Measurements from ENCODE around the gene HHLA2.
A peak's percentile ranks its signal among the peaks of the same experiment; 100 is the strongest.

The HHLA2 gene

GRCh38 chr3:108394563-108394962 lies 98.2 kb downstream of the HHLA2 start:
- no peak for DNase-seq

GRCh38 chr3:108396336-108396735 lies 100.0 kb downstream of the HHLA2 start:
- no peak for DNase-seq

- DNase-seq = no peak
These were observed 102.2 kb downstream of the HHLA2 start for GRCh38 chr3:108398510-108398909.

- no peak for DNase-seq
These were observed 105.5 kb downstream of the HHLA2 start for GRCh38 chr3:108401836-108402235.

- no peak for DNase-seq
These were observed 106.8 kb downstream of the HHLA2 start for GRCh38 chr3:108403198-108403597.

GRCh38 chr3:108403686-108404345 lies 107.5 kb downstream of the HHLA2 start:
- DNase-seq = peak in 1 of 2 experiments; percentile 77

- DNase-seq = peak; percentile 94 to 99
These were observed 108.0 kb downstream of the HHLA2 start for GRCh38 chr3:108404368-108404767.

- no peak for DNase-seq
These were observed 109.8 kb downstream of the HHLA2 start for GRCh38 chr3:108406063-108406660.

- DNase-seq = peak; percentile 34 to 80
These were observed 110.4 kb downstream of the HHLA2 start for GRCh38 chr3:108406661-108407206.

- no peak for DNase-seq
These were observed 111.5 kb downstream of the HHLA2 start for GRCh38 chr3:108407886-108408285.

GRCh38 chr3:108408883-108409799 lies 112.8 kb downstream of the HHLA2 start:
- DNase-seq = no peak

GRCh38 chr3:108409800-108410178 lies 113.4 kb downstream of the HHLA2 start:
- DNase-seq = no peak

GRCh38 chr3:108410531-108410984 lies 114.2 kb downstream of the HHLA2 start:
- no peak for DNase-seq

GRCh38 chr3:108412121-108412750 lies 115.9 kb downstream of the HHLA2 start:
- DNase-seq = no peak

GRCh38 chr3:108414007-108414406 lies 117.7 kb downstream of the HHLA2 start:
- DNase-seq = no peak

GRCh38 chr3:108415661-108416060 lies 119.3 kb downstream of the HHLA2 start:
- DNase-seq = peak; percentile 26 to 53

GRCh38 chr3:108416111-108416869 lies 119.9 kb downstream of the HHLA2 start:
- DNase-seq = no peak

- no peak for DNase-seq
These were observed 124.6 kb downstream of the HHLA2 start for GRCh38 chr3:108420926-108421325.
